Lower leg skin (tissue), 4 donors: ENCODE results near the gene PIK3CB. TPM values are rescaled to one million over a fixed set of nuclear protein-coding genes. Genes with fewer than 3 reads are reported as not detected.

ENCODE experiments used
- DNase-seq, 2 donors: peaks; one replicate each; pipeline ENCODE4 v3.0.0-alpha.2; 2019; ENCODE audit warnings: low spot score in 2 of 2
- H3K4me3 ChIP-seq: fragments of 200-600 bp; sonication (generic); 2 replicates; pipeline ENCODE4 v1.5.1; 2017; ENCODE audit warnings: mild to moderate bottlenecking, low read depth; ENCODE audit not compliant: poor library complexity, severe bottlenecking
- POLR2A ChIP-seq, 2 donors: fragments of 450-650 bp; IDR thresholded peaks; one replicate each; pipeline ENCODE4 v1.6.1; 2016 to 2017; ENCODE audit warnings: antibody characterized with exemption in 2 of 2, mild to moderate bottlenecking in 1 of 2, moderate library complexity in 1 of 2
- WGBS, 2 donors: methylation state at CpG; one replicate each; pipeline ENCODE4 v1.1.5; 2018; 5-methylcytosine and 5-hydroxymethylcytosine counted together
- intact Hi-C: fragments of 100-400 bp; cut with DNase I; formaldehyde crosslinking; loops from one replicate; pipeline ENCODE4 v1.15.0; 2023; ENCODE audit warnings: low total_unique reads
- total RNA-seq, 4 donors: library from RNA; depleted of rRNA; stranded (reverse); fragments of >200 nt; gene quantifications; one replicate each; pipeline ENCODE4 v1.1.0, GENCODE V29; 2016
- TF ChIP-seq, protein P1 (sequence below), 3 donors: fragments of 450-650 bp; IDR thresholded peaks; one replicate each; pipeline ENCODE4 v1.5.1; 2016; ENCODE audit warnings: antibody characterized with exemption in 3 of 3, mild to moderate bottlenecking in 3 of 3, moderate library complexity in 2 of 3

PIK3CB gene
- total RNA-seq, 4 donors from 2014 or later: 33.8 to 56.1 (median 50.6) TPM

- no peak for TF ChIP-seq POLR2A (IDR thresholded peaks at IDR 0.05)
- TF ChIP-seq, protein P1, sequence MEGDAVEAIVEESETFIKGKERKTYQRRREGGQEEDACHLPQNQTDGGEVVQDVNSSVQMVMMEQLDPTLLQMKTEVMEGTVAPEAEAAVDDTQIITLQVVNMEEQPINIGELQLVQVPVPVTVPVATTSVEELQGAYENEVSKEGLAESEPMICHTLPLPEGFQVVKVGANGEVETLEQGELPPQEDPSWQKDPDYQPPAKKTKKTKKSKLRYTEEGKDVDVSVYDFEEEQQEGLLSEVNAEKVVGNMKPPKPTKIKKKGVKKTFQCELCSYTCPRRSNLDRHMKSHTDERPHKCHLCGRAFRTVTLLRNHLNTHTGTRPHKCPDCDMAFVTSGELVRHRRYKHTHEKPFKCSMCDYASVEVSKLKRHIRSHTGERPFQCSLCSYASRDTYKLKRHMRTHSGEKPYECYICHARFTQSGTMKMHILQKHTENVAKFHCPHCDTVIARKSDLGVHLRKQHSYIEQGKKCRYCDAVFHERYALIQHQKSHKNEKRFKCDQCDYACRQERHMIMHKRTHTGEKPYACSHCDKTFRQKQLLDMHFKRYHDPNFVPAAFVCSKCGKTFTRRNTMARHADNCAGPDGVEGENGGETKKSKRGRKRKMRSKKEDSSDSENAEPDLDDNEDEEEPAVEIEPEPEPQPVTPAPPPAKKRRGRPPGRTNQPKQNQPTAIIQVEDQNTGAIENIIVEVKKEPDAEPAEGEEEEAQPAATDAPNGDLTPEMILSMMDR (IDR thresholded peaks at IDR 0.05): no peak
- DNase-seq: no peak
- no peak overlapping the region for H3K4me3 ChIP-seq
- intact Hi-C loops: no loop called here
- 94 to 96% methylated on average over 6 of the region's 6 CpGs for WGBS, 2 donors
These were observed 40.5 kb upstream of the PIK3CB start for GRCh38 chr3:138875096-138875753.

- H3K4me3 ChIP-seq: no peak overlapping the region
- 69 to 70% methylated on average over 10 of the region's 10 CpGs for WGBS, 2 donors
- intact Hi-C loops: no loop called here
- TF ChIP-seq, protein P1 (IDR thresholded peaks at IDR 0.05): no peak
- TF ChIP-seq POLR2A (IDR thresholded peaks at IDR 0.05): no peak
- DNase-seq: no peak
These were observed 38.9 kb upstream of the PIK3CB start for GRCh38 chr3:138873471-138874278.

GRCh38 chr3:138872632-138873031 is 37.9 kb upstream of the PIK3CB start:
- no peak for DNase-seq
- H3K4me3 ChIP-seq: no peak overlapping the region
- intact Hi-C loops: no loop called here
- TF ChIP-seq, protein P1 (IDR thresholded peaks at IDR 0.05): no peak
- no peak for TF ChIP-seq POLR2A (IDR thresholded peaks at IDR 0.05)
- 91 to 93% methylated on average over 4 of the region's 4 CpGs for WGBS, 2 donors

DNA sequence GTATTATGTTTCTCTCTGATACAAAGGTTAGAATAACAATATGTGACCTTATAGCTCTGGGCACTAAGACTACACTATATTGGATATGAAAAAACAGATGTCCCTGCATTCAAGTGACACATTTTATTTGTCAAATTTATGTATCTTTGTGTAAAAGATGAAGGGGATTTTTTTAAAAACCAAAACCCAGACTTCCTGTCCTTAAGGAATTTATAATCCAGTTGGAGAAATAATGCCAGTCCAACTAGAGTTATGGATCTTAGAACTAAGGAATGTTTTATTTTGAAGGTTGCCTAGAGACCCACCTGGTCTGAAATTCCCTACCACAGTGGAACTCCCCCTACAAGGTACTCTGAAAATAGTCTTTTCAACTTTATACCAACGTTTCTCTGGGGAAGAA is 33.3 kb upstream of the PIK3CB start:
- 5 to 11% methylated on average over 1 of the region's 1 CpG for WGBS, 2 donors
- intact Hi-C loops: no loop called here
- H3K4me3 ChIP-seq: no peak overlapping the region
- TF ChIP-seq, protein P1 (IDR thresholded peaks at IDR 0.05): no peak
- no peak for TF ChIP-seq POLR2A (IDR thresholded peaks at IDR 0.05)
- DNase-seq: no peak

- 84 to 90% methylated on average over 4 of the region's 4 CpGs for WGBS, 2 donors
- no peak overlapping the region for H3K4me3 ChIP-seq
- TF ChIP-seq, protein P1 (IDR thresholded peaks at IDR 0.05): no peak
- TF ChIP-seq POLR2A (IDR thresholded peaks at IDR 0.05): no peak
- DNase-seq: no peak
- intact Hi-C loops: no loop called here
These were observed 29.0 kb upstream of the PIK3CB start for GRCh38 chr3:138863776-138864113.
